NCI-H1694 treated with DMSO at 0.1 percent for 48 hours (cell line): ENCODE data around the gene NPR3.

Experiments used
- DNase-seq: peaks from one replicate; lab custom pipeline; 2025; lab: John Stamatoyannopoulos, UW

NPR3 gene

GRCh38 chr5:32712481-32713360 lies 1.6 kb downstream of the NPR3 start:
- DNase-seq: no peak

- DNase-seq: no peak
Measured at GRCh38 chr5:32713361-32713769, 2.2 kb downstream of the NPR3 start.

- no peak for DNase-seq
Measured at GRCh38 chr5:32713770-32714381, 2.8 kb downstream of the NPR3 start.

- DNase-seq: no peak
Measured at GRCh38 chr5:32714836-32715235, 3.7 kb downstream of the NPR3 start.

GRCh38 chr5:32720300-32720699 lies 9.2 kb downstream of the NPR3 start:
- no peak for DNase-seq

GRCh38 chr5:32721626-32722025 lies 10.5 kb downstream of the NPR3 start:
- no peak for DNase-seq

- DNase-seq: no peak
Measured at GRCh38 chr5:32722957-32723356, 11.8 kb downstream of the NPR3 start.

GRCh38 chr5:32724526-32724925 lies 13.4 kb downstream of the NPR3 start:
- DNase-seq: no peak

- no peak for DNase-seq
Measured at GRCh38 chr5:32726086-32726557, 15.0 kb downstream of the NPR3 start.

- no peak for DNase-seq
Measured at GRCh38 chr5:32729651-32730050, 18.5 kb downstream of the NPR3 start.

GRCh38 chr5:32733590-32734340 lies 22.6 kb downstream of the NPR3 start:
- no peak for DNase-seq

- DNase-seq: no peak
Measured at GRCh38 chr5:32734827-32735378, 23.8 kb downstream of the NPR3 start.

GRCh38 chr5:32735512-32735911 lies 24.4 kb downstream of the NPR3 start:
- no peak for DNase-seq

GRCh38 chr5:32736842-32737241 lies 25.7 kb downstream of the NPR3 start:
- no peak for DNase-seq

GRCh38 chr5:32740651-32741050 lies 29.5 kb downstream of the NPR3 start:
- no peak for DNase-seq

- DNase-seq: no peak
Measured at GRCh38 chr5:32745317-32745716, 34.2 kb downstream of the NPR3 start.

- DNase-seq: no peak
Measured at GRCh38 chr5:32752411-32752810, 41.3 kb downstream of the NPR3 start.

- DNase-seq: no peak
Measured at GRCh38 chr5:32753051-32753450, 41.9 kb downstream of the NPR3 start.

- DNase-seq: no peak
Measured at GRCh38 chr5:32753765-32754164, 42.6 kb downstream of the NPR3 start.

- DNase-seq: no peak
Measured at GRCh38 chr5:32754284-32754683, 43.2 kb downstream of the NPR3 start.

- DNase-seq: no peak
Measured at GRCh38 chr5:32760091-32760509, 49.0 kb downstream of the NPR3 start.

- no peak for DNase-seq
Measured at GRCh38 chr5:32765266-32765665, 54.1 kb downstream of the NPR3 start.
